ENCODE results near the gene KCNQ1.

Gene KCNQ1

GRCh38 chr11:2587976-2588748 lies 143.4 kb downstream of the KCNQ1 start:
- Histone ChIP-seq H3K27me3 (ENCODE audit: insufficient read depth, low read length) (0 out of 2 replicates have a peak, but pooled peaks cover 3% of the 10 kb centered on the region), H3K4me1 (ENCODE audit: insufficient read depth, low read length, severe bottlenecking) (no peaks in the 10 kb centered on the region), H3K4me2 (ENCODE audit: low read length) (no peak overlapping the region), H3K36me3 (ENCODE audit: insufficient read depth, low read length) (no peaks in the 10 kb centered on the region), H3K9ac (ENCODE audit: low read length) (no peak overlapping the region), H3K27ac (ENCODE audit: low read depth, low read length, poor library complexity, severe bottlenecking) (no peak overlapping the region), H3K9me2 (ENCODE audit: low read depth, low read length) (no peaks in the 10 kb centered on the region), H3K4me3 (ENCODE audit: low read depth, low read length, poor library complexity, severe bottlenecking) (no peak overlapping the region), H4K20me1 (ENCODE audit: insufficient read depth, low read length) (no peaks in the 10 kb centered on the region), H3F3A (ENCODE audit: insufficient read depth, low read length) (no peaks in the 10 kb centered on the region), H3K9me3 (ENCODE audit: low read length) (no peaks in the 10 kb centered on the region), H3K79me2 (ENCODE audit: insufficient read depth, low read length) (no peaks in the 10 kb centered on the region), H2AFZ (ENCODE audit: low read length) (no peak overlapping the region)
- no peak for TF ChIP-seq CTCF (IDR thresholded peaks at IDR 0.05; ENCODE audit: low read length)
- no peak for TF ChIP-seq EZH2 (IDR thresholded peaks at IDR 0.05; ENCODE audit: borderline replicate concordance, low read length)

- H3K4me3 ChIP-seq (ENCODE audit: low read depth, low read length, poor library complexity, severe bottlenecking) = no peak overlapping the region
- no peaks in the 10 kb centered on the region for H3K9me2 ChIP-seq (ENCODE audit: low read depth, low read length)
- no peak overlapping the region for H3K27ac ChIP-seq (ENCODE audit: low read depth, low read length, poor library complexity, severe bottlenecking)
- no peaks in the 10 kb centered on the region for H3K4me1 ChIP-seq (ENCODE audit: insufficient read depth, low read length, severe bottlenecking)
- no peak overlapping the region for H3K4me2 ChIP-seq (ENCODE audit: low read length)
- no peaks in the 10 kb centered on the region for H3K79me2 ChIP-seq (ENCODE audit: insufficient read depth, low read length)
- H3K9ac ChIP-seq (ENCODE audit: low read length) = no peak overlapping the region
- H3K27me3 ChIP-seq (ENCODE audit: insufficient read depth, low read length) = 0 out of 2 replicates have a peak, but pooled peaks cover 10% of the 10 kb centered on the region
- no peaks in the 10 kb centered on the region for H3F3A ChIP-seq (ENCODE audit: insufficient read depth, low read length)
- no peaks in the 10 kb centered on the region for H4K20me1 ChIP-seq (ENCODE audit: insufficient read depth, low read length)
- H3K36me3 ChIP-seq (ENCODE audit: insufficient read depth, low read length) = no peaks in the 10 kb centered on the region
- H3K9me3 ChIP-seq (ENCODE audit: low read length) = no peaks in the 10 kb centered on the region
- no peak for TF ChIP-seq EZH2 (IDR thresholded peaks at IDR 0.05; ENCODE audit: borderline replicate concordance, low read length)
- no peak for TF ChIP-seq CTCF (IDR thresholded peaks at IDR 0.05; ENCODE audit: low read length)
- H2AFZ ChIP-seq (ENCODE audit: low read length) = no peak overlapping the region
Observed at GRCh38 chr11:2588809-2589537, 144.2 kb downstream of the KCNQ1 start.

- Histone ChIP-seq H4K20me1 (ENCODE audit: insufficient read depth, low read length) (no peaks in the 10 kb centered on the region), H2AFZ (ENCODE audit: low read length) (no peak overlapping the region), H3K9me3 (ENCODE audit: low read length) (no peaks in the 10 kb centered on the region), H3K4me2 (ENCODE audit: low read length) (no peak overlapping the region), H3K79me2 (ENCODE audit: insufficient read depth, low read length) (no peaks in the 10 kb centered on the region), H3F3A (ENCODE audit: insufficient read depth, low read length) (no peaks in the 10 kb centered on the region), H3K27me3 (ENCODE audit: insufficient read depth, low read length) (0 out of 2 replicates have a peak, but pooled peaks cover 10% of the 10 kb centered on the region), H3K4me3 (ENCODE audit: low read depth, low read length, poor library complexity, severe bottlenecking) (no peak overlapping the region), H3K4me1 (ENCODE audit: insufficient read depth, low read length, severe bottlenecking) (no peaks in the 10 kb centered on the region), H3K27ac (ENCODE audit: low read depth, low read length, poor library complexity, severe bottlenecking) (no peak overlapping the region), H3K9ac (ENCODE audit: low read length) (no peak overlapping the region), H3K9me2 (ENCODE audit: low read depth, low read length) (no peaks in the 10 kb centered on the region), H3K36me3 (ENCODE audit: insufficient read depth, low read length) (no peaks in the 10 kb centered on the region)
- TF ChIP-seq CTCF (IDR thresholded peaks at IDR 0.05; ENCODE audit: low read length) = no peak
- no peak for TF ChIP-seq EZH2 (IDR thresholded peaks at IDR 0.05; ENCODE audit: borderline replicate concordance, low read length)
Observed at GRCh38 chr11:2589538-2589934, 144.7 kb downstream of the KCNQ1 start.
